Activated naive CD8-positive, alpha-beta T cell (primary cell): ENCODE results near the gene IL17B.
A peak's percentile ranks its signal among the peaks of the same experiment; 100 is the strongest.

Source experiments
- H3K27ac Mint-ChIP-seq: one replicate; pipeline ENCODE4 v1.8.0; 2021; ENCODE audit warnings: mixed read lengths
- H3K27me3 Mint-ChIP-seq: one replicate; pipeline ENCODE4 v1.8.0; 2021; ENCODE audit warnings: mixed read lengths
- H3K36me3 Mint-ChIP-seq: one replicate; pipeline ENCODE4 v1.8.0; 2021; ENCODE audit warnings: mixed read lengths
- H3K4me1 Mint-ChIP-seq: one replicate; pipeline ENCODE4 v1.8.0; 2021; ENCODE audit warnings: low read depth, mixed read lengths
- H3K4me3 Mint-ChIP-seq: one replicate; pipeline ENCODE4 v1.8.0; 2021; ENCODE audit warnings: mild to moderate bottlenecking, mixed read lengths
- H3K9me3 Mint-ChIP-seq: one replicate; pipeline ENCODE4 v1.8.0; 2021; ENCODE audit warnings: low read depth, mixed read lengths

IL17B gene

DNA sequence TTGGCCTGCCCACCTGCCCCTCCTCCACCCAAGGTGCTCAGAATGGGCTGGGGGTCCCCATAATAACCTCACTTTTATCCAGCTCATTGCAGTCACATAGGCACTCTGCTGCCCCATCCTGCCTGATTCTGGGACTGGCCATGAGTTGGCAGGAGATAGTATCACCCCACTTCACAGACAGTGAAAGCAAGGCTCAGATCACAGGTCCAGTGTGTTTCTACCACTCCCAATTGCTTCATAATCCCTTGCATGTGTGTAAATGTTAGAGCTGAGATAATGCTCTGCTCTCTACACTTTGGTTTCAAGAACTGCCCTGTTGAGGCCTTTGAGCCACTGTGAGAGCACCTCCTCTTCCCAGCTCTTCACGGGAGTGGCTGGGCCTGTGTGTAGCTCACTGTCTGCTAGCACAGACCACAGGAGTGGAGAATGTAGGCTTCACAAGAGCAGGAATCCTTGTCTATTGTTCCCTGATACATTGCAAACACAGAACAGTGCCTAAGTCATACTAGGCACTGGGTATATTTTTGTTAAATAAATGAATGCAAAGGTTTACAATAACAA is 12.8 kb downstream of the IL17B start:
- Mint-ChIP-seq H3K36me3 (no peaks in the 10 kb centered on the region), H3K27me3 (no peaks in the 10 kb centered on the region), H3K9me3 (no peaks in the 10 kb centered on the region), H3K27ac (no peak overlapping the region), H3K4me3 (no peak overlapping the region), H3K4me1 (peaks cover 18% of the 10 kb centered on the region)

DNA sequence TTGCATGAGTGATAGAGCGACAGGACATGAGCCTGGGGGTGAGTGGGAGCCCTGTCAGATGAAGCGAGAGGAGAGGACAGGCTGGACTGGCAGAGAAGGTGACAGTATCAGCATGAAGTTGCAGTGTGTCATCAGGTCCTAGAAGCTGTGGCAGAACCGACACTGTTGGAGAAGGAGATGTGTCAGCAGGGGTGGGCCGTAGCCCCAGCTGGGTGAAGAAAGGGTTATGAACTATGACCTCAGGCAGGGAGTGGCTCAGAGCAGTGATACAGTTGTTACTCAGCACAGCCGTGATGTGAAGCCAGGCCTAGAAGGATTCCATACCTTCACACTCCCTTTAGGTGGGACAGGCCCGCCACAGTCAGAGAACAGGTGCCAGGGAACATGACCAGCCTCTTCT is 13.7 kb downstream of the IL17B start:
- Mint-ChIP-seq H3K27ac (no peak overlapping the region), H3K4me3 (no peak overlapping the region), H3K9me3 (no peaks in the 10 kb centered on the region), H3K27me3 (no peaks in the 10 kb centered on the region), H3K4me1 (peaks cover 25% of the 10 kb centered on the region), H3K36me3 (no peaks in the 10 kb centered on the region)

DNA sequence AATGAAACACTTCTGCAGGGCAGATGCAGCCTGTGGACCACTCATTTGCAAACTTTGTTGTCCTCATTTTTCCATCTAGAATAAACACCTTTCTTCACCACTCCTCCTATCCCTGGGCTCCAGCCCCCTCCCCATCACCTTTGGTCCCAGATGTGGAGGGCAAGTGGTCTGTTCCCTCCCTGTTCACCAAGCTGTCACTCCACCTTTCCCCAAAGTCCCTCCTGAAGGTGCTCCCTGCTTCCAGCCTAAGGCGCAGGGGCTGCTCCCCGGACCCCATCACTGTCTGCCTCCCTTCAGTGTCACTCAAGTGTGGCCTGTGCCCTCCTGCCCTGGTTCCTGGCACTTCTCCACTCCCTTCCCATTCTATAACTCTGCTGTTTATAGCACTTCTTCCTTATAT is 14.4 kb downstream of the IL17B start:
- H3K27ac Mint-ChIP-seq = no peak overlapping the region
- H3K36me3 Mint-ChIP-seq = no peaks in the 10 kb centered on the region
- H3K4me3 Mint-ChIP-seq = no peak overlapping the region
- no peaks in the 10 kb centered on the region for H3K9me3 Mint-ChIP-seq
- peaks cover 31% of the 10 kb centered on the region for H3K4me1 Mint-ChIP-seq
- no peaks in the 10 kb centered on the region for H3K27me3 Mint-ChIP-seq

DNA sequence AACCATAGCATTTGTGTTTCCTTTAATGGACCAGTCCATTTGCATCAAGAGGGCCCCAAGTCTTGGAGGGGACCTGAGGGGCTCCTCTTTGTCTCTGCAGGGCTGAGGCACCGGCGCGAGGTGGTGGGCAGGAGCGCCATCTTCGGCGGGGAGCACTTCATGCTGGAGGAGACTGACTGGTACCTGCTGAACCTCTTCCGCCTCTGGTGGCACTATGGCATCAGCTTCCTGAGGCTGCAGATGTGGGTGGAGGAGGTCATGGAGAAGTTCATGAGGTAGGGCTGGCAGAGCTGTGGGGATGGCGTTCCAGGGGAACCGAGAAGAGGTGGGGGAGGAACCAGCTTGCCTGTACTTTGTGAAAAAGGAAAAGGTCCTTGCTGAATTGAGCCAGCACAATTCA is 15.2 kb downstream of the IL17B start:
- no peaks in the 10 kb centered on the region for H3K27me3 Mint-ChIP-seq

DNA sequence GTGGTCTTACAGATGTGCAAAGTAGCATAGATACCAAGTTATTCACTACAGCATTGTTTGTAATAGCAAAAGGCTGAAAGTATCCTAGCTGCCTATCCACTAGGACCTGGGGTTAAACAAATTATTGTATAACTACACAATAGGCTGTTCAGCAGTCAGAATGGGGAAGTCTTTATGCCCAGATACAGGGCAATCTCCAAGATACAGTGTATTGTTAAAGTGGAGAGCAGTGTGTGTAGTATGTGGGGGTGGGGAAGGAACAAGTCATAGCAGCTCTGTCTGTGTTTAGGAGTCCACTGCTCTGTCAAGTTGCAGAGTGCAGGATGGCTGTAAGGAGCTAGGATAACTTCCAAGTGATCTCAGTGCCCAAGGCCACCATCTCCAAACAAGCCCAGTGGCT is 15.7 kb downstream of the IL17B start:
- Mint-ChIP-seq H3K27me3 (no peaks in the 10 kb centered on the region), H3K27ac (no peak overlapping the region), H3K4me1 (peaks cover 41% of the 10 kb centered on the region), H3K4me3 (no peak overlapping the region), H3K36me3 (no peaks in the 10 kb centered on the region), H3K9me3 (no peaks in the 10 kb centered on the region)

More for the DNA sequence above, 15.2 kb downstream of the IL17B start:
- H3K9me3 Mint-ChIP-seq = no peaks in the 10 kb centered on the region
- H3K4me1 Mint-ChIP-seq = peaks cover 36% of the 10 kb centered on the region
- H3K36me3 Mint-ChIP-seq = no peaks in the 10 kb centered on the region
- no peak overlapping the region for H3K27ac Mint-ChIP-seq
- no peak overlapping the region for H3K4me3 Mint-ChIP-seq

DNA sequence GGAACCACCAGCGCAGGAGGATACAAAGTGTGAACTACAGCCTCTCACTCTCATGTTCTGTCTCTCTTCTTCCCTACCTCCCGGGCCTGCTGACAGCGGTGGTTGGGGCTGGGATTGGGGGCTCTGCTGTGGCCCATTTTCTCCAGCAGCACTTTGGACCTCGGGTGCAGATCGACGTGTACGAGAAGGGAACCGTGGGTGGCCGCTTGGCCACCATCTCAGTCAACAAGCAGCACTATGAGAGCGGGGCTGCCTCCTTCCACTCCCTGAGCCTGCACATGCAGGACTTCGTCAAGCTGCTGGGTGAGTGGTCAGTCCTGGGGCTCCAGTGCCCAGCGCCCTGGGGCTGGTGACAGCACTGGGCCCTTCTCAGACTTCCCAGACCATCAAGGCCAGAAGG is 16.6 kb downstream of the IL17B start:
- no peak overlapping the region for H3K4me3 Mint-ChIP-seq
- H3K36me3 Mint-ChIP-seq = no peaks in the 10 kb centered on the region
- H3K9me3 Mint-ChIP-seq = no peaks in the 10 kb centered on the region
- H3K4me1 Mint-ChIP-seq = peaks cover 37% of the 10 kb centered on the region
- H3K27me3 Mint-ChIP-seq = no peaks in the 10 kb centered on the region
- no peak overlapping the region for H3K27ac Mint-ChIP-seq

DNA sequence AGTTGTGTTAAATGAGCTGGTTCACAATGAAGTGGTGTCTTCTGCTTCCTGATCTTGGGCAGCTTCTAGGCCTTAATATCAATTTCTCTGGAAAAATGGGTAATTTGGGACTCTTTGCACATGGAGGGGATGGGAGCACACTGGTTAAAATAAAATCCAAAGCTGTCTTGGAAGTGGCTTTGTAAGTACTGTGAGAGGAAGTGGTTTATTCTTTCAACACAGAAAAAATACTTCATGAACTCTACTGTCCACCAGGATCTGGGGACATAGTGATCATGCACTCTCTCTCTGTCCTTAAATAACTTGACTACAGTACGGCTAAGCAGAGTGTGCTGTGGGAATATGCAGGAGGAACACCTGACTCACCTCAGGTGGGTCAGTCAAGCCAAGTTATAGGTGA is 18.8 kb downstream of the IL17B start:
- Mint-ChIP-seq H3K36me3 (peaks cover 1% of the 10 kb centered on the region), H3K4me1 (peaks cover 47% of the 10 kb centered on the region), H3K9me3 (no peaks in the 10 kb centered on the region), H3K4me3 (peak overlapping the region; percentile 71), H3K27me3 (no peaks in the 10 kb centered on the region), H3K27ac (peak overlapping the region; percentile 83)

DNA sequence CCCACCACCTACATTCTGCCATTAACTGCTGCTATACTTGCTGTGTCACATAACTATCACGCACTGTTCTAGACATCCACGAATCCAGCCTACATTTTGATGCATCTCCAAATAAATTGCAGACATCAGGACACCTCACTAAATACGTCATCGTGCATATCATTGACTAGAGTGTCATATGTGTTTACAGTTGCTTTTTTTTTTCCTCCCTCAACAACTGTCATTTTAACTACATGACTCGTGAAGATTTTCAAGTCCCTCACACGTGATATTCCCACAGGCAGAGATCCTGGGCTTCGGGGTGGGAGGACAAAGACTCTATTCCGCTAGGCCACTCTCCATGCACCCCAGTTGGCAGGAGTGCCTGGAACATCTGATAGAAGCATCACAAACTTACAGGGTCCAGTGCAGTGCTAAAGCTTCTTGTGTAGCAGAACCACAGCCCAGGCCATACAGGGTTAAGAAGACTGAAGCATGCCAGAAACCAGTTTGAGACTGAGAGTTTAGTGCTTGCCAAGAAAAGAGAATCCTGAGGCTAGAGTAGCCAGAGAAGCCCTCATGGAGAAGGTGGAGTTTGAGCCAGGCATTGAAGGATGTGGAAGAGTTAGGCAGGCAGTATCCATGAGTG is 20.1 kb downstream of the IL17B start:
- H3K4me1 Mint-ChIP-seq = peaks cover 53% of the 10 kb centered on the region
- H3K36me3 Mint-ChIP-seq = peaks cover 4% of the 10 kb centered on the region
- H3K27me3 Mint-ChIP-seq = no peaks in the 10 kb centered on the region
- H3K9me3 Mint-ChIP-seq = no peaks in the 10 kb centered on the region
- peak overlapping the region; percentile 94 for H3K4me3 Mint-ChIP-seq
- H3K27ac Mint-ChIP-seq = peak overlapping the region; percentile 89

DNA sequence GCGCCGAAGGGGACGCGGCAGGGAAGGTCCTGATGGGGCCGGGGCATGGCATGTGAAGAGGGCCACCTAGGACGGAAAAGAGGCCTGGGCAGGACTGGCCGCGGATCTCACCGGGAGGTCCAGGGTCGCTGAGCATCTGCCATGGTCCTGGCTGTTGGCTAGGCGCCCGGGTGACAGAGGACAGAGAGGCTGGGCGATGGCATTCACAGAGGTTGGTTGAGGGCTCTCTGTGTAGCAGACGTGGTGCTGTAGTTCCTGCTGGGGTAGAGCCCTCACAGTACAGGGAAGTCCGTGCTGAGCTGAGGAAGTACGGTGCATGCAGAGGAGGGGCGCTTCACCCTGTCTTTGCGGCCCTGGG is 20.8 kb downstream of the IL17B start:
- H3K4me3 Mint-ChIP-seq = peak overlapping the region; percentile 94
- peaks cover 58% of the 10 kb centered on the region for H3K4me1 Mint-ChIP-seq
- no peaks in the 10 kb centered on the region for H3K27me3 Mint-ChIP-seq
- no peaks in the 10 kb centered on the region for H3K9me3 Mint-ChIP-seq
- peaks cover 4% of the 10 kb centered on the region for H3K36me3 Mint-ChIP-seq
- H3K27ac Mint-ChIP-seq = peak overlapping the region; percentile 89

DNA sequence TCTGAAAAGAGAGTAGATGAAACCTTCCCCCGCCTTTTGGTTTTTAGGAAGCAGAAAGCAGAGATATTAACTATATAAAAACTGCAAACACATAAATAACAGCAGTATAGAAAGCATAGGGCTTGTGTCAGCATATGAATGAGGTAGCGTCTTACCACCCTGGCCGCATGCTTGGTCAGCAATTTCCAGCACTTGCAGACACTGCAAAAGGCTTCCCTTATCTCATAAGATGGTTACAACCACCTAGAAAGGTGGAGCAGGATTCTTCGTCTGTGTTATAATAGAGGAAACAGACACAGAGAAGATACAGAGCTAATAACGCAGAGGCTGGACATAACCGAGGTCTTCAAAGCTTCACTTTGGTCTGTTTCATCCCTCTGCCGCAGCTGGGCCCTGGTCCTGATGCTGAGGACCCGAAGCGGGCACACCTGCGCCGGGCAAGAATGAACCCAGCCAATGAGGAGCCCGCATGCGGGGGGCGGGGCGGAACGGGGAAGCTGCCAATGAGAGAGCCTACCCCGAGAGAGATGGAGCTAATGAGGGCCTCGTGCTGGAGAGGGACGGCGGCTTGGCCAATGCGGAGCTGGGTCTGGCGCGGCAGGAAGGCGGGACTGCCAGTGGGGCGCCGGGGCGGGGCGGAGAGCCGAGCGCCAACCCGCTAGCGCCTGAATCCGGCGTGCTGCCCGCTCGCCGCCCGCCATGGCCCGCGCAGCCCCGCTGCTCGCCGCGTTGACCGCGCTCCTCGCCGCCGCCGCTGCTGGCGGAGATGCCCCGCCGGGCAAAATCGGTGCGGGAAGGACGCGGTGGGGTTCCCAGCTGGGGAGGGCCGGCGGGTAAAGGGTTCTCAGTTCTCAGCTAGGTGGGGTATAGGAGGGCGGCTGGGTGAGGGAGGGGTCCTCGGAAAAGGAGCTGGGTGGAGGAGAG is 21.5 kb downstream of the IL17B start, which contains the start of gene PCYOX1L:
Gene PCYOX1L, plus strand, starts transcription at position 677 of the 924 bp plus-strand sequence. Its CDS starts 23 bp downstream, at position 700.
- H3K4me3 Mint-ChIP-seq = peak within 1 kb of the TSS; percentile 94
- H3K36me3 Mint-ChIP-seq = peaks cover 5% of the 10 kb centered on the region
- no peaks in the 10 kb centered on the region for H3K9me3 Mint-ChIP-seq
- peaks cover 60% of the 10 kb centered on the region for H3K4me1 Mint-ChIP-seq
- H3K27me3 Mint-ChIP-seq = no peaks in the 10 kb centered on the region
- peak within 1 kb of the TSS; percentile 89 for H3K27ac Mint-ChIP-seq

DNA sequence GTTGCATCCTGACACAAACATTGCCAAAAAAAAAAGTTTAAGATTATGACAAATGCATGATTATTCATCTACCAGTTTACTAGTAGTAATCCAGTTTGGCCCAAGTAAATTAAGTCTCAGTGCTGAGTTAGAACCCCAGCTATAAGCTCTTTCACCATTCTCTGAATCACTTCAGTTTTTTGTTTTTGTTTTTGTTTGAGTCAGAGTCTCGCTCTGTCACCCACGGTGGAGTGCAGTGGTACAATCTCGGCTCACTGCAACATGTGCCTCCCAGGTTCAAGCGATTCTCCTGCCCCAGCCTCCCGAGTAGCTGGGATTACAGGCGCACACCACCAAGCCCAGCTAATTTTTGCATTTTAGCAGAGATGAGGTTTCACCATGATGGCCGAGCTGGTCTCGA is 22.7 kb downstream of the IL17B start:
- no peaks in the 10 kb centered on the region for H3K27me3 Mint-ChIP-seq
- peaks cover 67% of the 10 kb centered on the region for H3K4me1 Mint-ChIP-seq
- H3K9me3 Mint-ChIP-seq = no peaks in the 10 kb centered on the region
- no peak overlapping the region for H3K4me3 Mint-ChIP-seq
- peaks cover 9% of the 10 kb centered on the region for H3K36me3 Mint-ChIP-seq
- peak overlapping the region; percentile 1 for H3K27ac Mint-ChIP-seq

DNA sequence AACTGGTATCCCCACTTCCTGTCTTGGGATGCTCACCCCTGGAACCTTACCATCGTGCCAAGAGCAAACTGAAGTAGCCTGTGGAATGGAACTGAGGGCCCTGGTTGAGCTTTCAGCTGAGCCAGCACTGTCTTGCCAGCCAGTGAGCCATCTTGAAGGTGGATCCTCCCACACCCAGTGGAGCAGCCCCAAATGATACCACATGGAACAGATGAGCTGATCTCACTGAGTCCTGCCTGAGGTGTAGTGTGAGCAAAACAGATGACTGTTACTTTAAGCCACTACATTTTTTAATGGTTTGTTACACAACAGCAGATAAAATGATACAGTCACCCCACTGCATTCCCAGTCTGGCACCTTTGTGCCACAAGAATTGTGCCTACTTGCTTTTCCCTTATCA is 23.4 kb downstream of the IL17B start:
- H3K27me3 Mint-ChIP-seq = no peaks in the 10 kb centered on the region
- peak overlapping the region; percentile 61 for H3K27ac Mint-ChIP-seq
- no peak overlapping the region for H3K4me3 Mint-ChIP-seq
- no peaks in the 10 kb centered on the region for H3K9me3 Mint-ChIP-seq
- peaks cover 12% of the 10 kb centered on the region for H3K36me3 Mint-ChIP-seq
- H3K4me1 Mint-ChIP-seq = peaks cover 68% of the 10 kb centered on the region

DNA sequence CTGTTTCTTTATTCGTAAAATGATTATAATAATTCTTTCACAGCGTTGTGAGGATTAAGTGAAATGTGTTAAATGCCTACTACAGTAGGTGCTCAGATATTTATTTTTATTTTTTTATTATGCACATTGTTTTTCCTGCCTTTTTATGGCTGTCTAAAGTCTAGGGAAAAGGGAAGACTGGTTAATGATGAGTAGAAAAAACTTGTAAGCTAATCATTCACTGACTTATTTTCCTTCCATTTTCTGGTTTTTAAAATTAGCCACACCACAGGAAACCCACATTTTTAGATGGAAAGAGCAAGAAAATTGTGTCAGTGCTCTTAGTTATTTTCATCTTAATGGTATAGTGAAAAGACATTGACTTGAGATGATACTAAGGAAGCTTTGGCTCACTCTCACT is 25.2 kb downstream of the IL17B start:
- Mint-ChIP-seq H3K27ac (peak overlapping the region; percentile 62), H3K27me3 (no peaks in the 10 kb centered on the region), H3K36me3 (peaks cover 23% of the 10 kb centered on the region), H3K4me1 (peaks cover 70% of the 10 kb centered on the region), H3K9me3 (no peaks in the 10 kb centered on the region), H3K4me3 (no peak overlapping the region)

DNA sequence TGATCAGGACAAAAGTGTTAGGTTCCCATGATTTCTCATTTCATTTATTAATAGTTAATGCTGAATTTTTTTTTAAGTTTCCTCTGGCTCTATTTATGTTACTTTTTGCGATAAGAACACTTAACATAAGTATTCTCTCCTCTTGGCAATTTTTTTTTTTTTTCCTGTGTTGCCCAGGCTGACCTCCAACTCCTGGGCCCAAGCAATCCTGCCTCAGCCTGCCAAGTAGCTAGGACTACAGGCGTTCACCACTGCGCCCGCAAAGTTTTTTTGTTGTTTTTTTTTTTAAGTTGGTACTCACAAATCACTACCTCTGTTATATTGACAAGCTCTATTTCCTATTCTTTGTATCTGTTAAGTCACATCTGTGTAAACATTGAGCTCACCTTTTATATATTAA is 26.9 kb downstream of the IL17B start:
- H3K27me3 Mint-ChIP-seq = no peaks in the 10 kb centered on the region
- peak overlapping the region; percentile 41 for H3K27ac Mint-ChIP-seq
- no peak overlapping the region for H3K4me3 Mint-ChIP-seq
- H3K4me1 Mint-ChIP-seq = peaks cover 75% of the 10 kb centered on the region
- H3K36me3 Mint-ChIP-seq = peaks cover 31% of the 10 kb centered on the region
- no peaks in the 10 kb centered on the region for H3K9me3 Mint-ChIP-seq

DNA sequence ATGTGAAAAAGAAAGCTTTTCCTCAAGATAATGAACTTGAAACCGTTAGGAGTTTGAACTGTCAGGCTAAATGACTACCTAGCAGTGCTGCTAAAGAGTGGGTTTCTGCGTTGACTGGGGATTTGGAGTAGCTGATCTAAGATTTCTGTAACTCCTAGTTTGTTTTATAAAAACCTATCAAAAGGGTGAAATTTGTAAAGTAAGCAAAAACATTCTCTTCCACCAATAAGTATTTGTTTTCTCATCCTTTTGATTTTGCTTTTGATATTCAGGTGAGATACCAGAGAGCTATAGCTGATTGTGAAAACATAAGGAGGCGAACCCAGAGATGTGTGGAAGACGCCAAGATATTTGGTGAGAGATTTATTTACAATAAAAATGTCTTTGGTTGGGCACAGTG is 29.7 kb downstream of the IL17B start:
- H3K27ac Mint-ChIP-seq = peak overlapping the region; percentile 94
- H3K4me3 Mint-ChIP-seq = peak overlapping the region; percentile 99
- H3K27me3 Mint-ChIP-seq = no peaks in the 10 kb centered on the region
- no peaks in the 10 kb centered on the region for H3K9me3 Mint-ChIP-seq
- peaks cover 79% of the 10 kb centered on the region for H3K4me1 Mint-ChIP-seq
- H3K36me3 Mint-ChIP-seq = peaks cover 29% of the 10 kb centered on the region
